HK-2 (cell line): Measurements from ENCODE around the gene C1orf21.

Experiments used
- DNase-seq: peaks from one replicate; pipeline ENCODE4 v3.0.0-alpha.2; 2018; ENCODE audit not compliant: unreplicated experiment

The C1orf21 gene

GRCh38 chr1:184387069-184387475, 243 bp downstream of the C1orf21 start:
- DNase-seq, result no peak

GRCh38 chr1:184387476-184388318, 868 bp downstream of the C1orf21 start:
- peak; percentile 8 for DNase-seq

- DNase-seq, result no peak
These were observed 1.6 kb downstream of the C1orf21 start for GRCh38 chr1:184388319-184388889.

- DNase-seq, result no peak
These were observed 2.1 kb downstream of the C1orf21 start for GRCh38 chr1:184388971-184389370.

GRCh38 chr1:184389446-184389845, 2.6 kb downstream of the C1orf21 start:
- no peak for DNase-seq

GRCh38 chr1:184390889-184391288, 4.1 kb downstream of the C1orf21 start:
- DNase-seq, result no peak

- no peak for DNase-seq
These were observed 5.2 kb downstream of the C1orf21 start for GRCh38 chr1:184392067-184392466.

- DNase-seq, result no peak
These were observed 6.1 kb downstream of the C1orf21 start for GRCh38 chr1:184392779-184393522.

- no peak for DNase-seq
These were observed 7.1 kb downstream of the C1orf21 start for GRCh38 chr1:184393962-184394361.

- no peak for DNase-seq
These were observed 8.5 kb downstream of the C1orf21 start for GRCh38 chr1:184395370-184395769.

GRCh38 chr1:184395937-184396480, 9.2 kb downstream of the C1orf21 start:
- DNase-seq, result no peak

GRCh38 chr1:184399192-184399847, 12.5 kb downstream of the C1orf21 start:
- DNase-seq, result no peak

GRCh38 chr1:184403961-184404726, 17.3 kb downstream of the C1orf21 start:
- no peak for DNase-seq

- no peak for DNase-seq
These were observed 17.8 kb downstream of the C1orf21 start for GRCh38 chr1:184404727-184405027.

- no peak for DNase-seq
These were observed 18.4 kb downstream of the C1orf21 start for GRCh38 chr1:184405094-184405800.

GRCh38 chr1:184405801-184406142, 18.9 kb downstream of the C1orf21 start:
- DNase-seq, result no peak

GRCh38 chr1:184406479-184406878, 19.6 kb downstream of the C1orf21 start:
- DNase-seq, result no peak

- DNase-seq, result no peak
These were observed 21.1 kb downstream of the C1orf21 start for GRCh38 chr1:184407816-184408510.

- no peak for DNase-seq
These were observed 21.8 kb downstream of the C1orf21 start for GRCh38 chr1:184408580-184408979.

- DNase-seq, result no peak
These were observed 22.2 kb downstream of the C1orf21 start for GRCh38 chr1:184409011-184409410.
